ENCODE measurements around the gene EYA2.

EYA2 gene

DNA sequence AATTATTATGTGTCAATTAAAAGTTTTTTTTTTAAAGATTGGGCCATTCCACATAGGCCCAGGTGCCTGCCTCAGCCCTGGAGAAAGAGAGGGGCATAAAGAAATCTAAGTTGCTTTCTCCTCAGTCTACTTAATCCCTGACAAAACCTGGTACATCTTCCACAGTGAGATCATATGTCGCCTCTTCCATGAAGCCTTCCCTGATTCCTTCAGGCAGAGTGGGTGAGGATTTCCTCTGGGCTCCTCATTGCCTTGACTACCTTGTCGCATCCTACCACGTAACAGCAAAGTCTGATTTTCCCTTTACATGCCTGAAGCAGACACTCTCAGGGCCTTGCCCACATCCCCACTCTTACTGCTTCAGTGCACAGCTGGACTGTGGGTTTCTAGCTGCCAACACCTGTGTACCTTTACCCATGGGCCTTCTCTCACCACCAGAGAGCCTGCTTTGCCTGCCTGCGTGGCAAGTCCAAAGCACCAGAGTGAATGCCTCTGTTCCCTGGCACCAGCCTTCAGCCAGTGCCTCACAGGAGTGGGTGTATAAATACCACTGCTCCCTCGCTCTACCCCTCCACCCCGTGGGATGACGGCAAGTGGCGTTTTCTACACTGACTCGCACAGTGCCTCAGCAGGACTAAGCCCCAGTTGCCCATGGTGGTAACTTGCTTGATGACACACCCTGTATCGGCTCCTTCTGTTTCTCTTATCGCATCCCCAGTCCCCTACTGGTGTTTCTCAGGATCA, 68.0 kb downstream of the EYA2 start:
- H3K4me3 ChIP-seq, result no peak overlapping the region
- H3K27ac ChIP-seq, result no peak overlapping the region
- TF ChIP-seq EZH2 (IDR thresholded peaks at IDR 0.05) (no peak), FOXP2 (optimal IDR thresholded peaks at IDR 0.05; ENCODE audit: control extremely low read depth, extremely low read length, insufficient read depth) (no peak), POLR2AphosphoS5 (IDR thresholded peaks at IDR 0.05; ENCODE audit: borderline replicate concordance, low read depth, low read length) (no peak)

DNA sequence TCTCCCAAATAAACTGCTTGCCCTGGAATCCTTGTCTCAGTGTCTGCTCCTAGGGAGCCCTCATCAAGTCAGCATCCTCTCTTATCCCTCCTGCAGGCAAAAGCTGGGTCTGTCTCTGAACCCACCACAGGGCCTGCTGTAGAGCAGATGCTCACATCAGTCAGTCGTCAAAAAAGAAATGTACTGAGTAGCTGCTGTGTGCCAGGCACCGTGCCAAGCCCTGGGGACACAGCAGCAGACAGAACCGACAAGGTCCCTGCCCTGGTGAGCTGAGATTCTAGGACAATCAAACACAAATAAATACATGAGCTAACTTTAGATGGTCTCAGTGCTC, 68.5 kb downstream of the EYA2 start:
- H3K27ac ChIP-seq, result no peak overlapping the region
- no peak overlapping the region for H3K4me3 ChIP-seq
- no peak for DNase-seq (ENCODE audit: low read depth, low spot score)
- H3K36me3 ChIP-seq (ENCODE audit: insufficient read depth, low read length), result no peaks in the 10 kb centered on the region
- H3K9ac ChIP-seq (ENCODE audit: insufficient read length), result no peak overlapping the region
- TF ChIP-seq FOXP2 (optimal IDR thresholded peaks at IDR 0.05; ENCODE audit: control extremely low read depth, extremely low read length, insufficient read depth) (no peak), EZH2 (IDR thresholded peaks at IDR 0.05) (no peak), POLR2AphosphoS5 (IDR thresholded peaks at IDR 0.05; ENCODE audit: borderline replicate concordance, low read depth, low read length) (no peak)
- no peaks in the 10 kb centered on the region for H3K9me3 ChIP-seq (ENCODE audit: low read depth, low read length)

More for the DNA sequence above, 68.0 kb downstream of the EYA2 start:
- no peak for DNase-seq (ENCODE audit: low read depth, low spot score)
- Histone ChIP-seq H3K9me3 (ENCODE audit: low read depth, low read length) (no peaks in the 10 kb centered on the region), H3K36me3 (ENCODE audit: insufficient read depth, low read length) (no peaks in the 10 kb centered on the region), H3K9ac (ENCODE audit: insufficient read length) (no peak overlapping the region)

DNA sequence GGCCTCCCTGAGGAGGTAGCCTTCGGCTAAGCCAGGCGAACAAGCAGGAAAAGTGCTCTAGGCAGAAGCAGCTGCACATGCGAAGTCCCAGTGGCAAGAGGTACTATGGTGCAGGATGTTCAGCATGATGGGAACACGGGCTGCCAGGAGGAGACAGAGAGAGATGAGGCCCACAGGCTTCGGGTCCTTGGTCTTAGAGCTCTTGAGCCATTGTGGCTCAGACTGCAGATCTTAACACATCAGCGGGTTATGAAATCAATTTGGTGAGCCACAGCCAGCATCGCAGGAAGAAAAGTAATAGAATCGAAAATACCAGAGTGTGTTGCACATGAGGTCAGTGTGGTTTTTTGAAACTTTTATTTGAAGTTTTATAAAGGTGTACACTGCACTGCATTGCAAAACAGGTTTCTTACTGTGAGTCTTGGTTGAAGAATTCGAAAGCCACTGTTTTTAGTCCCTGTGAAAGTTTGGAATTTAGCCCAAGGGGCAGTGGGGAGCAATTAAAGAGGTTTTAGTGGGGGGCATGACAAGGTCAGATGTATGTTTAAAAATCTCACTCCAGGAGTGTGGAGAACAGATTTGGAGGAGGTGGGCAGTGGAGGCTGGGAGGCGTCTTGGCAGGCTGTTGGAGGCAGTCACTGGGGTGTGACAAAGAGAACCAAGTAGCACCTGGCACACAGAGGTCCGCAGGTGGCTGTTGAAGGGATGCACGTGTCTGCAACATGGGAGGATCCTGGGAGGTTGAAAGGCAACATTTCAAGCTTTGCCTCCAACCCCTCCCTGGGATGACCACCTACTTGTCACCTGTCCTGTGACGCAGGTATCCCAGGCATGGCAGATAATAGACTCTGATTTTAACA, 69.3 kb downstream of the EYA2 start:
- Histone ChIP-seq H3K27ac (no peak overlapping the region), H3K9ac (ENCODE audit: insufficient read length) (no peak overlapping the region), H3K4me3 (no peak overlapping the region), H3K36me3 (ENCODE audit: insufficient read depth, low read length) (no peaks in the 10 kb centered on the region), H3K9me3 (ENCODE audit: low read depth, low read length) (no peaks in the 10 kb centered on the region)
- no peak for DNase-seq (ENCODE audit: low read depth, low spot score)
- TF ChIP-seq EZH2 (IDR thresholded peaks at IDR 0.05) (no peak), POLR2AphosphoS5 (IDR thresholded peaks at IDR 0.05; ENCODE audit: borderline replicate concordance, low read depth, low read length) (no peak), FOXP2 (optimal IDR thresholded peaks at IDR 0.05; ENCODE audit: control extremely low read depth, extremely low read length, insufficient read depth) (no peak)

DNA sequence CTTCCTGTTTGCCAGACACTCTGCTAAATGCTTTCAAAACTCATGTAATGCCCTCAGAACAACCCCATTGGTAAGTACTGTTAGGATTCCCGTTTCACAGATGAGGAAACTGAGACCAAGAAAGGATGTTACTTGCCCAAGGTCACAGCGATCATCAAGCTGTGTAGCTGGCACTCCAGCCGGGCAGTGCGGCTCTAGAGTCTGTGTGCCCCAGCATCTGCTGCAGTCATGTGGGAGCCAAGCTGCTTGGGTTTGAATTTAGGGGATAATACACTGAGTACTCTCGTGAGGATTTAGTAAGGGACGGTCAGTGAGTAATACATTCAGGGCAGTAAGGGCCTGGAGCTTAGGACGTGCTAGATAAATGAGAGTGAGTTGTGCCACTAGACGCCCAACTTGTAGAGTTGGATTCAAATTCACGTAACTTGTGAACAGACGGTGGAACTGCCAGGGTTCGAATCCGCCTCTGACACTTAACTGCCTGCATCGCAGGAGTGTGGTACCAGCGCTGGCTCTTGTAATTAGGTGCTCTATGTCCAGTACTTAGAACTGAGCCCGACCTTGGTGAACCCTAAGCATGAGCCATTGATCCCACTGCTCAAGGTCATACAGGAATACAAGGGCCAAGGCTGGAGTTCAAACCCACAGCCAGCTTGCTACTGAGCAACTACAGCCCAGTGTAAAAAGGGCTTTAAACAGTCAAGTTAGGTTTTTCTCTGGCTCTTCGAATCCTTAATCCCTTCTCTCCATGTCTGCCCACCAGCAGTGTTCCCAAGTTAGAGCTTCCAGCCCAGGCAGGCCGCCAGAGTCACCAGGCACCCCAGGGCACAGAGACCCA, 70.2 kb downstream of the EYA2 start:
- no peak for TF ChIP-seq FOXP2 (optimal IDR thresholded peaks at IDR 0.05; ENCODE audit: control extremely low read depth, extremely low read length, insufficient read depth)
- no peak for TF ChIP-seq POLR2AphosphoS5 (IDR thresholded peaks at IDR 0.05; ENCODE audit: borderline replicate concordance, low read depth, low read length)
- no peak for TF ChIP-seq EZH2 (IDR thresholded peaks at IDR 0.05)
- Histone ChIP-seq H3K36me3 (ENCODE audit: insufficient read depth, low read length) (no peaks in the 10 kb centered on the region), H3K9ac (ENCODE audit: insufficient read length) (no peak overlapping the region), H3K9me3 (ENCODE audit: low read depth, low read length) (no peaks in the 10 kb centered on the region), H3K27ac (no peak overlapping the region), H3K4me3 (no peak overlapping the region)
- no peak for DNase-seq (ENCODE audit: low read depth, low spot score)

DNA sequence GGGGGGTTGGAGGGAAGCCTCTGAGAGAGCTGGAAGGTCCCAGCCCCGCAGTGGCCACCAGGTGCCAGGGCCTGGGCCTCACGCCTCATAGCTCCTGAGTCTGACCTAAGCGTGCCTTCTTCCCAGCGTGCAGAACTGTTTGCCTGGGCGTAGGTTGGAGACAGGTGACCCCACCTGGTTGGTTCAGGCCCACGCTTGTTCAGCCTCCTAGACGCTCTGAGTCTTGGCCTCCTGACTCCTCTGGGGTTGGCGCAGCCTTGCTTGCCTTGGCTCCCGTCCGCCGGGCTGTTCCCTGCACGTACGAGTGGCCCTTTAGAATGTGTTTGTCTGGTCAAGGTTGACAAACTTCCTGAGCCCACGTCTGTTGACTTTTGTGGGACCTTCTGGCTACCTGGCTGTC, 70.8 kb downstream of the EYA2 start:
- Histone ChIP-seq H3K27ac (no peak overlapping the region), H3K36me3 (ENCODE audit: insufficient read depth, low read length) (no peaks in the 10 kb centered on the region), H3K9me3 (ENCODE audit: low read depth, low read length) (no peaks in the 10 kb centered on the region), H3K4me3 (no peak overlapping the region), H3K9ac (ENCODE audit: insufficient read length) (no peak overlapping the region)
- no peak for TF ChIP-seq EZH2 (IDR thresholded peaks at IDR 0.05)
- TF ChIP-seq FOXP2 (optimal IDR thresholded peaks at IDR 0.05; ENCODE audit: control extremely low read depth, extremely low read length, insufficient read depth), result no peak
- TF ChIP-seq POLR2AphosphoS5 (IDR thresholded peaks at IDR 0.05; ENCODE audit: borderline replicate concordance, low read depth, low read length), result no peak
- no peak for DNase-seq (ENCODE audit: low read depth, low spot score)

DNA sequence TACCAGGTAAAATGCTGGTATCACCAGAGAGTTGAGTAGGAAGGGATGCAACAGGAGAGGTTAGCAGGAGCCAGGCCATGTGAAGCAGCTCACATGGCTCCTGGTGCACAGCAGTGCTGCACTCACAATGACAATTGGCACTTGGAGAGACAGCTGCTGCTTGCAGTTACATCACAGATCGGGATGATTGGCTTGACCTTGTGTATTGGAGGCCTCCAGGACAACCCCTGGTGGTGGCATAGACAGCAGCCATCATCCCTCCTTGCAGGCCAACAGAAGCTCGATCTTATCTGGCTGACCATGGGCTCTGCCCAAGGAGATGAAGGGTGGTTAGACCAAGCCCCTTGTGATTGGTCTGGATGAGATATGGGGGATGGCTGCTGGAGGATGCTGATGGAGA, 73.0 kb downstream of the EYA2 start:
- Histone ChIP-seq H3K9me3 (ENCODE audit: low read depth, low read length) (no peaks in the 10 kb centered on the region), H3K36me3 (ENCODE audit: insufficient read depth, low read length) (no peaks in the 10 kb centered on the region), H3K4me3 (no peak overlapping the region), H3K27ac (no peak overlapping the region), H3K9ac (ENCODE audit: insufficient read length) (no peak overlapping the region)
- TF ChIP-seq EZH2 (IDR thresholded peaks at IDR 0.05) (no peak), POLR2AphosphoS5 (IDR thresholded peaks at IDR 0.05; ENCODE audit: borderline replicate concordance, low read depth, low read length) (no peak), FOXP2 (optimal IDR thresholded peaks at IDR 0.05; ENCODE audit: control extremely low read depth, extremely low read length, insufficient read depth) (no peak)
- no peak for DNase-seq (ENCODE audit: low read depth, low spot score)

DNA sequence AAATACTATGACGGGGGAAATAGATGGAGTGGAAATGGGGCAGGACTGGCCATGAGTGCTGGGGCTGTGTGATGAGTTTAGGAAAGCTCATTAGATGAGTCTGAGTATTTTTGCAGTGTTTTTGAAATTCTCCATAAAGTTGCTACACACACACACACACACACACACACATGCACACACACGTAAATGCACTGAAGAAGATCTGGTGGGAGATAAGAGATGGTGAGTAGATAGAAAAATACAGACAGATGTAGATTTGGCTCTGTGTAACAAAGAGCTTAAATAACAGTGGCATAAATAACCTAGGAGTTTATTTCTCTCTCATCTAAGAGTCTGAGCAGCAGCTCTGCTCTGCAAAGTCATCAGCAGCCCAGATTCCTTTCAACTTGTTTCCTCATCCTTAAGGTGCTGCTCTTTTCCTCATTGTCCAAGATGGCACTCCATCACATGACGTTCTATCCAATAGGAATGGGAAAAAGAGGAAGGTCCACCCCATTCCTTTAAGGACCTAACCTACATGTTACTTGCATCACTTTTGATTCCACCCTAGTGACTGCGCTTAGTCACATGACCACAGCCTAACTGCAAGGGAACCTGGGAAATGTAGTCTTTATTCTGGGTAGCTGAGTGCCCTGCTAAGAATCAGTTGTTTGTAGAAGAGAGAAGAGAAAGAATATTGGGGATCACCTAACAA, 76.4 kb downstream of the EYA2 start:
- H3K27ac ChIP-seq, result no peak overlapping the region
- no peaks in the 10 kb centered on the region for H3K9me3 ChIP-seq (ENCODE audit: low read depth, low read length)
- no peak for DNase-seq (ENCODE audit: low read depth, low spot score)
- no peak overlapping the region for H3K9ac ChIP-seq (ENCODE audit: insufficient read length)
- H3K36me3 ChIP-seq (ENCODE audit: insufficient read depth, low read length), result no peaks in the 10 kb centered on the region
- H3K4me3 ChIP-seq, result no peak overlapping the region
- TF ChIP-seq POLR2AphosphoS5 (IDR thresholded peaks at IDR 0.05; ENCODE audit: borderline replicate concordance, low read depth, low read length) (no peak), EZH2 (IDR thresholded peaks at IDR 0.05) (no peak), FOXP2 (optimal IDR thresholded peaks at IDR 0.05; ENCODE audit: control extremely low read depth, extremely low read length, insufficient read depth) (no peak)

Measured in SK-N-MC (cell line).